Uterus (tissue), 2 donors: ENCODE measurements around the gene VANGL1.

ENCODE experiments used
- CTCF ChIP-seq, 4 experiments: fragments of 200-600 bp in 2 of 4; fragments of 450-650 bp in 2 of 4; sonication (generic) in 2 of 4; IDR thresholded peaks; one replicate each; pipeline ENCODE4 v1.5.1; 2016 to 2019; ENCODE audit warnings: antibody characterized with exemption in 4 of 4, mild to moderate bottlenecking in 2 of 4, moderate library complexity in 1 of 4
- POLR2A ChIP-seq, 2 donors: fragments of 450-650 bp; IDR thresholded peaks; one replicate each; pipeline ENCODE4 v1.6.1; 2016; ENCODE audit warnings: antibody characterized with exemption in 2 of 2, mild to moderate bottlenecking in 1 of 2, moderate library complexity in 1 of 2

- TF ChIP-seq CTCF (IDR thresholded peaks at IDR 0.05): no peak
- TF ChIP-seq POLR2A (IDR thresholded peaks at IDR 0.05): no peak
Measured at GRCh38 chr1:115661157-115661556, 19.4 kb downstream of the VANGL1 start.
